ENCODE measurements around the gene COL20A1. TPM values are rescaled to one million over a fixed set of nuclear protein-coding genes. Genes with fewer than 3 reads are reported as not detected.

The COL20A1 gene
- total and polyA plus RNA-seq, 2 of the 13 experiments (the other 11 are each of a cell fraction or from before 2014, with no cell fraction given), result not detected

GRCh38 chr20:63384336-63384735 is 91.3 kb downstream of the COL20A1 start (continued):
- TF ChIP-seq ZNF609 (CRISPR knock-in tag; IDR thresholded peaks at IDR 0.05; ENCODE audit: borderline replicate concordance), result no peak
- TF ChIP-seq GMEB1 (CRISPR knock-in tag; IDR thresholded peaks at IDR 0.05; ENCODE audit: borderline replicate concordance), result no peak
- no peak for TF ChIP-seq SIX4 (CRISPR knock-in tag; IDR thresholded peaks at IDR 0.05)
- TF ChIP-seq POLR2AphosphoS2 (IDR thresholded peaks at IDR 0.05; ENCODE audit: low read depth, low read length), result no peak
- TF ChIP-seq ZMYM3 (CRISPR knock-in tag; IDR thresholded peaks at IDR 0.05), result no peak
- TF ChIP-seq CHD2 (IDR thresholded peaks at IDR 0.05; ENCODE audit: low read depth, low read length), result no peak
- no peak for TF ChIP-seq ZFP82 (CRISPR knock-in tag; IDR thresholded peaks at IDR 0.05; ENCODE audit: borderline replicate concordance)
- TF ChIP-seq HDAC2 (CRISPR knock-in tag; IDR thresholded peaks at IDR 0.05), result no peak

Small RNA genes within 50 kb of the gene (microRNA-seq; reads per million reads assigned to microRNA genes)
- 15.7 reads per million, percentile 52 among the genes with 10 or more reads in this experiment for gene MIR4326

Small RNA genes within 50 kb of the gene (small RNA-seq; reads per million reads assigned to genes)
- gene MIR4326 (ENCODE audit: insufficient read depth in 2 of 3, insufficient read length in 3 of 3, low read depth in 2 of 3, low replicate concordance in 1 of 3) (0 to 5.8 (median 0.98) reads per million in 3 experiments), gene RNU6-994P (ENCODE audit: insufficient read depth in 2 of 3, insufficient read length in 3 of 3, low read depth in 2 of 3, low replicate concordance in 1 of 3) (0 to 0.33 (median 0) reads per million in 3 experiments)

Other genes with a start within 250 kb of the COL20A1 start
- gene YTHDF1, start 77.1 kb upstream of the COL20A1 start, total RNA-seq (2016; rRNA removed; fragmentation: Illumina TruSeq; extraction: Trizol), result 37.7 and 39.8 TPM in 2 replicates
- 34.5 and 36.4 TPM in 2 replicates for gene YTHDF1, start 77.1 kb upstream of the COL20A1 start, polyA plus RNA-seq (2011; rRNA removed)
- gene BIRC7, start 57.3 kb upstream of the COL20A1 start, total RNA-seq (2016; rRNA removed; fragmentation: Illumina TruSeq; extraction: Trizol), result 0.20 and 0.27 TPM in 2 replicates
- 5.1 and 8.6 TPM in 2 replicates for gene BIRC7, start 57.3 kb upstream of the COL20A1 start, polyA plus RNA-seq (2011; rRNA removed)
- not detected in 2 replicates for gene NKAIN4, start 38.7 kb upstream of the COL20A1 start, total RNA-seq (2016; rRNA removed; fragmentation: Illumina TruSeq; extraction: Trizol)
- not detected in 2 replicates for gene NKAIN4, start 38.7 kb upstream of the COL20A1 start, polyA plus RNA-seq (2011; rRNA removed)
- gene ARFGAP1, start 20.4 kb upstream of the COL20A1 start, total RNA-seq (2016; rRNA removed; fragmentation: Illumina TruSeq; extraction: Trizol), result 51.4 and 132 TPM in 2 replicates
- gene ARFGAP1, start 20.4 kb upstream of the COL20A1 start, polyA plus RNA-seq (2011; rRNA removed), result 132 and 173 TPM in 2 replicates
- gene CHRNA4, start 68.2 kb downstream of the COL20A1 start, total RNA-seq (2016; rRNA removed; fragmentation: Illumina TruSeq; extraction: Trizol), result not detected in 2 replicates
- not detected in 2 replicates for gene CHRNA4, start 68.2 kb downstream of the COL20A1 start, polyA plus RNA-seq (2011; rRNA removed)
- gene KCNQ2, start 179.5 kb downstream of the COL20A1 start, total RNA-seq (2016; rRNA removed; fragmentation: Illumina TruSeq; extraction: Trizol), result not detected in 2 replicates
- gene KCNQ2, start 179.5 kb downstream of the COL20A1 start, polyA plus RNA-seq (2011; rRNA removed), result not detected in 2 replicates
- 0.36 and 0.44 TPM in 2 replicates for gene EEF1A2, start 205.9 kb downstream of the COL20A1 start, total RNA-seq (2016; rRNA removed; fragmentation: Illumina TruSeq; extraction: Trizol)
- gene EEF1A2, start 205.9 kb downstream of the COL20A1 start, polyA plus RNA-seq (2011; rRNA removed), result 0.87 and 1.8 TPM in 2 replicates
- gene PPDPF, start 227.6 kb downstream of the COL20A1 start, total RNA-seq (2016; rRNA removed; fragmentation: Illumina TruSeq; extraction: Trizol), result 6.0 and 7.0 TPM in 2 replicates
- 1.8 and 2.2 TPM in 2 replicates for gene PPDPF, start 227.6 kb downstream of the COL20A1 start, polyA plus RNA-seq (2011; rRNA removed)
- not detected in 2 replicates for gene PTK6, start 244.2 kb downstream of the COL20A1 start, total RNA-seq (2016; rRNA removed; fragmentation: Illumina TruSeq; extraction: Trizol)
- 0.07 and 0.08 TPM in 2 replicates for gene PTK6, start 244.2 kb downstream of the COL20A1 start, polyA plus RNA-seq (2011; rRNA removed)